HepG2 (cell line): Measurements from ENCODE around the gene U2AF2. TPM values are rescaled to one million over a fixed set of nuclear protein-coding genes. Genes with fewer than 3 reads are reported as not detected.

Experiments
- ATAC-seq: fragments of 200-7000 bp; cut with Tn5 transposase; 3 replicates; pipeline ENCODE4 v1.9.1; 2020; ENCODE audit warnings: mild to moderate bottlenecking, moderate library complexity
- BruUV-seq: library from RNA; stranded (reverse); fragments of 400-500 nt; replicated peaks from 2 replicates; lab custom pipeline; 2021; lab: Mats Ljungman, UMichigan
- CTCF ChIA-PET: fragments of 300-600 bp; formaldehyde crosslinking; extraction: SDS; loops from one replicate; lab custom pipeline; 2021; ENCODE audit warnings: low total read pairs, inconsistent platforms, low intra/inter-chr PET ratio; lab: Yijun Ruan, JAX
- POLR2A ChIA-PET: fragments of 350-600 bp; sonication (Branson Sonifier 250); formaldehyde crosslinking; loops from one replicate; lab custom pipeline; 2020; ENCODE audit warnings: antibody characterized with exemption, inconsistent platforms; lab: Yijun Ruan, JAX
- DNase-seq: peaks from one replicate; pipeline ENCODE4 v3.0.0-alpha.2; 2015; ENCODE audit warnings: low spot score
- FAIRE-seq: peaks from 3 replicates; lab custom pipeline; 2011; peaks lifted over from hg19 to GRCh38; lab: Jason Lieb, UNC
- H2AFZ ChIP-seq: one replicate; pipeline ENCODE4 v1.6.1; 2011; ENCODE audit warnings: low read length, inconsistent platforms
- H3K27ac ChIP-seq: fragments of 300-600 bp; 3 replicates; pipeline ENCODE4 v1.8.0; 2011; ENCODE audit warnings: mixed run types, mild to moderate bottlenecking, mixed read lengths, low read length, inconsistent platforms; ENCODE audit not compliant: insufficient read depth; ENCODE audit errors: extremely low read length
- H3K27me3 ChIP-seq, 2 experiments: fragments of 200-600 bp in 1 of 2; 2 replicates in 1 of 2; 3 replicates in 1 of 2; pipeline versions ENCODE4 v1.6.0 to v1.8.0; 2011; ENCODE audit warnings: low read length in 2 of 2, mild to moderate bottlenecking in 2 of 2, moderate library complexity in 2 of 2, inconsistent platforms in 1 of 2; ENCODE audit not compliant: insufficient read depth in 2 of 2, control insufficient read depth in 1 of 2
- H3K36me3 ChIP-seq, 2 experiments: fragments of 200-600 bp in 1 of 2; replicated peaks in 1 of 2; 2 replicates in 1 of 2; 3 replicates in 1 of 2; pipeline versions ENCODE4 v1.5.1 to v1.8.0; 2011; ENCODE audit warnings: low read length in 2 of 2, inconsistent platforms in 1 of 2; ENCODE audit not compliant: insufficient read depth in 2 of 2, control insufficient read depth in 1 of 2
- H3K4me1 ChIP-seq: 2 replicates; pipeline ENCODE4 v1.5.1; 2012; ENCODE audit warnings: low read length, inconsistent platforms; ENCODE audit not compliant: insufficient read depth
- H3K4me2 ChIP-seq: 2 replicates; pipeline ENCODE4 v1.6.0; 2011; ENCODE audit warnings: low read depth, low read length, inconsistent platforms
- H3K4me3 ChIP-seq, 3 experiments: fragments of 200-600 bp in 1 of 3; sonication (generic), shearing (Covaris generic) in 1 of 3; replicated peaks in 1 of 3; 2 replicates each; pipeline ENCODE4 v1.5.1; 2011 to 2016; ENCODE audit warnings: low read length in 3 of 3, inconsistent platforms in 2 of 3, low read depth in 2 of 3, mild to moderate bottlenecking in 2 of 3, control low read depth in 1 of 3, mixed read lengths in 1 of 3; ENCODE audit not compliant: insufficient read depth in 1 of 3
- H3K79me2 ChIP-seq: one replicate; pipeline ENCODE4 v1.6.1; 2011; ENCODE audit warnings: low read length, inconsistent platforms; ENCODE audit not compliant: insufficient read depth
- H3K9ac ChIP-seq: 2 replicates; pipeline ENCODE4 v1.6.0; 2011; ENCODE audit warnings: mild to moderate bottlenecking, low read depth, low read length, inconsistent platforms; ENCODE audit not compliant: insufficient read depth
- H3K9me3 ChIP-seq: 2 replicates; pipeline ENCODE4 v1.5.1; 2012; ENCODE audit warnings: mild to moderate bottlenecking, low read length
- H4K20me1 ChIP-seq: 2 replicates; pipeline ENCODE4 v1.6.0; 2011; ENCODE audit warnings: inconsistent platforms, mild to moderate bottlenecking, low read length, moderate library complexity; ENCODE audit not compliant: insufficient read depth
- MED8 ChIP-seq: sonication (generic); formaldehyde crosslinking; IDR thresholded peaks from 2 replicates; pipeline ENCODE4 v1.8.1; 2023; ENCODE audit warnings: mild to moderate bottlenecking, missing genetic modification reagents; ENCODE audit not compliant: insufficient replicate concordance
- MIXL1 ChIP-seq: IDR thresholded peaks from 2 replicates; pipeline ENCODE4 v1.6.1; 2016
- NR2F1 ChIP-seq, 2 experiments: fragments of 450-650 bp in 1 of 2; formaldehyde crosslinking in 1 of 2; IDR thresholded peaks; 2 replicates each; pipeline versions ENCODE4 v1.5.0 to v1.6.1; 2016 to 2020; ENCODE audit warnings: mild to moderate bottlenecking in 1 of 2, missing compliant biosample characterization in 1 of 2, missing genetic modification reagents in 1 of 2, moderate library complexity in 1 of 2
- ZNF781 ChIP-seq: sonication (generic); formaldehyde crosslinking; IDR thresholded peaks from 2 replicates; pipeline ENCODE4 v1.5.1; 2020; ENCODE audit warnings: borderline replicate concordance, mild to moderate bottlenecking, missing genetic modification reagents; ENCODE audit errors: not compliant biosample characterization
- WGBS: methylation state at CpG from one replicate; pipeline ENCODE4 v1.1.6; 2017; ENCODE audit warnings: low lambda C conversion rate; 5-methylcytosine and 5-hydroxymethylcytosine counted together
- in situ Hi-C: cut with HindIII; loops from 2 replicates; pipeline ENCODE4 v1.10.0; 2017; ENCODE audit warnings: low pct_unique_long_range_greater_than_20kb; ENCODE audit not compliant: extremely low pct_ligation_motif_present
- intact Hi-C: fragments of 100-400 bp; cut with micrococcal nuclease; formaldehyde crosslinking; loops from one replicate; pipeline ENCODE4 v1.10.0; 2022; ENCODE audit not compliant: unreplicated experiment
- polyA plus RNA-seq, 8 experiments: library from polyadenylated mRNA; depleted of rRNA in 3 of 8; stranded (reverse) in 7 of 8; unstranded in 1 of 8; fragments of >200 nt; fragmentation: Illumina TruSeq in 4 of 8; extraction: Trizol in 4 of 8; gene quantifications; 2 replicates each; pipeline versions ENCODE4 v1.2.1 to v1.2.3, GENCODE V29; 2011 to 2016; ENCODE audit warnings: low read depth in 4 of 8, missing spikeins in 1 of 8, mixed read lengths in 1 of 8; ENCODE audit not compliant: insufficient read depth in 1 of 8
- total RNA-seq, 5 experiments: library from RNA; depleted of rRNA; stranded (reverse); fragments of >200 nt; fragmentation: Illumina TruSeq; extraction: Trizol; gene quantifications; 2 replicates each; pipeline ENCODE4 v1.2.3, GENCODE V29; 2016; ENCODE audit warnings: low read depth in 1 of 5
- TF ChIP-seq, protein P1 (sequence below): fragments of 450-650 bp; IDR thresholded peaks from 2 replicates; pipeline ENCODE4 v1.6.1; 2016

The U2AF2 gene
- total and polyA plus RNA-seq, 2 of the 13 experiments (the other 11 are each of a cell fraction or from before 2014, with no cell fraction given): 84.3 to 124 TPM

DNA sequence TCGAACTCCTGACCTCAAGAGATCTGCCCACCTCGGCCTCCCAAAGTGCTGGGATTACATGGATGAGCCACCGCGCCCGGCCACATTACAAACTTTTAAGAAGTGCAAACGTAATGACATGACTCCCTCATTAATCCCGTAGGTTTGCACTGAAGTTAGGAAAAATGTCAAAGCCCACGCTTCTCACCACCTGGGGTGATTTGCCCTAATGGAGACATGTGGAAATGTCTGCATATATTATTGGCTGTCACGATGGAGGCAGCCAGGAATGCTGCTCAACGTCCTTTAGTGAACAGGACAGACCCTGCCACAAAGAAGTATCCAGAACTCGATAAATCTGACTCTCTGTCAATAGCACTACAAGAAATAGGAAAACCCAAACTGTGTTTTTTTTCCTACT, 62.4 kb downstream of the U2AF2 start:
- TF ChIP-seq ZNF781 (no peak), MED8 (CRISPR knock-in tag) (no peak), NR2F1 (CRISPR knock-in tag; IDR thresholded peaks at IDR 0.05) (no peak), MIXL1 (CRISPR knock-in tag) (no peak)
- TF ChIP-seq, protein P1, sequence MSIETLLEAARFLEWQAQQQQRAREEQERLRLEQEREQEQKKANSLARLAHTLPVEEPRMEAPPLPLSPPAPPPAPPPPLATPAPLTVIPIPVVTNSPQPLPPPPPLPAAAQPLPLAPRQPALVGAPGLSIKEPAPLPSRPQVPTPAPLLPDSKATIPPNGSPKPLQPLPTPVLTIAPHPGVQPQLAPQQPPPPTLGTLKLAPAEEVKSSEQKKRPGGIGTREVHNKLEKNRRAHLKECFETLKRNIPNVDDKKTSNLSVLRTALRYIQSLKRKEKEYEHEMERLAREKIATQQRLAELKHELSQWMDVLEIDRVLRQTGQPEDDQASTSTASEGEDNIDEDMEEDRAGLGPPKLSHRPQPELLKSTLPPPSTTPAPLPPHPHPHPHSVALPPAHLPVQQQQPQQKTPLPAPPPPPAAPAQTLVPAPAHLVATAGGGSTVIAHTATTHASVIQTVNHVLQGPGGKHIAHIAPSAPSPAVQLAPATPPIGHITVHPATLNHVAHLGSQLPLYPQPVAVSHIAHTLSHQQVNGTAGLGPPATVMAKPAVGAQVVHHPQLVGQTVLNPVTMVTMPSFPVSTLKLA: no peak
- H3K9ac ChIP-seq: no peak overlapping the region
- H3K27me3 ChIP-seq: peaks cover 2 to 13% of the 10 kb centered on the region in 2 experiments; a peak in 3 of 5 replicates
- intact Hi-C loops (no loop called here), in situ Hi-C loops (no loop called here)
- no peaks in the 10 kb centered on the region for H4K20me1 ChIP-seq
- no peaks in the 10 kb centered on the region for H3K36me3 ChIP-seq
- peaks cover 7% of the 10 kb centered on the region; the same call in 1 of the 2 replicates for H3K4me1 ChIP-seq
- ChIA-PET CTCF (no interaction called here), POLR2A (no interaction called here)
- no peaks in the 10 kb centered on the region for H3K79me2 ChIP-seq
- H3K9me3 ChIP-seq: peaks cover 9% of the 10 kb centered on the region; the same call in 1 of the 2 replicates
- 35% methylated on average over 9 of the region's 11 CpGs for WGBS
- ATAC-seq (no peak), FAIRE-seq (no peak), DNase-seq (no peak)
- no peak overlapping the region for H2AFZ ChIP-seq
- no peak overlapping the region for H3K4me2 ChIP-seq
- no TSS peak for BruUV-seq
- no peak overlapping the region for H3K27ac ChIP-seq
- no peak overlapping the region for H3K4me3 ChIP-seq
